BLaER1 (cell line): ENCODE results near the gene PCLO.

Source experiments
- H3K27ac ChIP-seq: shearing (Covaris generic); formaldehyde crosslinking; 2 replicates; pipeline ENCODE4 v1.8.1; 2022
- H3K27me3 ChIP-seq: shearing (Covaris generic); formaldehyde crosslinking; 2 replicates; pipeline ENCODE4 v1.8.1; 2022
- H3K36me3 ChIP-seq: shearing (Covaris generic); formaldehyde crosslinking; 2 replicates; pipeline ENCODE4 v1.8.1; 2022
- H3K4me1 ChIP-seq: shearing (Covaris generic); formaldehyde crosslinking; 2 replicates; pipeline ENCODE4 v1.8.1; 2022
- H3K4me2 ChIP-seq: shearing (Covaris generic); formaldehyde crosslinking; 2 replicates; pipeline ENCODE4 v1.8.1; 2022
- H3K4me3 ChIP-seq: shearing (Covaris generic); formaldehyde crosslinking; 2 replicates; pipeline ENCODE4 v1.8.1; 2022
- H3K9ac ChIP-seq: shearing (Covaris generic); formaldehyde crosslinking; 2 replicates; pipeline ENCODE4 v1.8.1; 2022
- H3K9me3 ChIP-seq: shearing (Covaris generic); formaldehyde crosslinking; 2 replicates; pipeline ENCODE4 v1.8.1; 2022
- H4K20me1 ChIP-seq: shearing (Covaris generic); formaldehyde crosslinking; 2 replicates; pipeline ENCODE4 v1.8.1; 2022
- Cebpa-rat ChIP-seq: shearing (Covaris generic); IDR thresholded peaks from 2 replicates; pipeline ENCODE4 v1.8.1; 2022

Gene PCLO

GRCh38 chr7:83143107-83143506 is 19.6 kb downstream of the PCLO start:
- Histone ChIP-seq H3K4me3 (no peak overlapping the region), H3K27me3 (no peaks in the 10 kb centered on the region), H3K36me3 (no peaks in the 10 kb centered on the region), H3K4me1 (no peaks in the 10 kb centered on the region), H3K27ac (no peak overlapping the region), H4K20me1 (no peaks in the 10 kb centered on the region), H3K4me2 (no peak overlapping the region), H3K9me3 (no peaks in the 10 kb centered on the region), H3K9ac (no peak overlapping the region)
- no peak for TF ChIP-seq Cebpa-rat

- H3K27ac ChIP-seq, result no peak overlapping the region
- no peak overlapping the region for H3K9ac ChIP-seq
- H3K9me3 ChIP-seq, result no peaks in the 10 kb centered on the region
- H3K4me1 ChIP-seq, result no peaks in the 10 kb centered on the region
- H4K20me1 ChIP-seq, result no peaks in the 10 kb centered on the region
- no peaks in the 10 kb centered on the region for H3K36me3 ChIP-seq
- no peak overlapping the region for H3K4me3 ChIP-seq
- no peaks in the 10 kb centered on the region for H3K27me3 ChIP-seq
- no peak overlapping the region for H3K4me2 ChIP-seq
- TF ChIP-seq Cebpa-rat, result no peak
These were observed 20.3 kb downstream of the PCLO start for GRCh38 chr7:83142365-83142764.

GRCh38 chr7:83141927-83142326 is 20.8 kb downstream of the PCLO start:
- no peak overlapping the region for H3K9ac ChIP-seq
- no peaks in the 10 kb centered on the region for H3K4me1 ChIP-seq
- TF ChIP-seq Cebpa-rat, result no peak
- H3K4me2 ChIP-seq, result no peak overlapping the region
- H3K4me3 ChIP-seq, result no peak overlapping the region
- H3K9me3 ChIP-seq, result no peaks in the 10 kb centered on the region
- no peaks in the 10 kb centered on the region for H3K36me3 ChIP-seq
- H3K27me3 ChIP-seq, result no peaks in the 10 kb centered on the region
- H4K20me1 ChIP-seq, result no peaks in the 10 kb centered on the region
- H3K27ac ChIP-seq, result no peak overlapping the region

GRCh38 chr7:83130623-83131545 is 31.8 kb downstream of the PCLO start:
- Histone ChIP-seq H3K4me2 (no peak overlapping the region), H3K36me3 (no peaks in the 10 kb centered on the region), H4K20me1 (no peaks in the 10 kb centered on the region), H3K9me3 (no peaks in the 10 kb centered on the region), H3K4me3 (no peak overlapping the region), H3K9ac (no peak overlapping the region), H3K27ac (no peak overlapping the region), H3K4me1 (no peaks in the 10 kb centered on the region), H3K27me3 (no peaks in the 10 kb centered on the region)
- no peak for TF ChIP-seq Cebpa-rat

GRCh38 chr7:83130191-83130590 is 32.5 kb downstream of the PCLO start:
- Histone ChIP-seq H4K20me1 (no peaks in the 10 kb centered on the region), H3K4me2 (no peak overlapping the region), H3K4me3 (no peak overlapping the region), H3K4me1 (no peaks in the 10 kb centered on the region), H3K9me3 (peaks cover under 1% of the 10 kb centered on the region; the same call in 1 of the 2 replicates), H3K36me3 (no peaks in the 10 kb centered on the region), H3K27me3 (no peaks in the 10 kb centered on the region), H3K9ac (no peak overlapping the region), H3K27ac (no peak overlapping the region)
- TF ChIP-seq Cebpa-rat, result no peak

GRCh38 chr7:83119494-83119893 is 43.2 kb downstream of the PCLO start:
- no peaks in the 10 kb centered on the region for H3K36me3 ChIP-seq
- H3K9me3 ChIP-seq, result peaks cover 25% of the 10 kb centered on the region
- TF ChIP-seq Cebpa-rat, result no peak
- H3K27me3 ChIP-seq, result no peaks in the 10 kb centered on the region
- H3K9ac ChIP-seq, result no peak overlapping the region
- no peak overlapping the region for H3K27ac ChIP-seq
- no peaks in the 10 kb centered on the region for H4K20me1 ChIP-seq
- H3K4me3 ChIP-seq, result no peak overlapping the region
- no peak overlapping the region for H3K4me2 ChIP-seq
- no peaks in the 10 kb centered on the region for H3K4me1 ChIP-seq

- Histone ChIP-seq H3K4me3 (no peak overlapping the region), H3K9me3 (peaks cover 20% of the 10 kb centered on the region), H4K20me1 (no peaks in the 10 kb centered on the region), H3K4me2 (no peak overlapping the region), H3K9ac (no peak overlapping the region), H3K27me3 (no peaks in the 10 kb centered on the region), H3K4me1 (no peaks in the 10 kb centered on the region), H3K36me3 (no peaks in the 10 kb centered on the region), H3K27ac (no peak overlapping the region)
- no peak for TF ChIP-seq Cebpa-rat
These were observed 43.7 kb downstream of the PCLO start for GRCh38 chr7:83119026-83119382.

GRCh38 chr7:83118347-83119025 is 44.2 kb downstream of the PCLO start:
- Histone ChIP-seq H3K9ac (no peak overlapping the region), H3K27me3 (no peaks in the 10 kb centered on the region), H3K4me1 (no peaks in the 10 kb centered on the region), H3K36me3 (no peaks in the 10 kb centered on the region), H3K9me3 (peaks cover 15% of the 10 kb centered on the region), H3K27ac (no peak overlapping the region), H3K4me3 (no peak overlapping the region), H3K4me2 (no peak overlapping the region), H4K20me1 (no peaks in the 10 kb centered on the region)
- TF ChIP-seq Cebpa-rat, result no peak

GRCh38 chr7:83117466-83117865 is 45.2 kb downstream of the PCLO start:
- Histone ChIP-seq H3K27me3 (no peaks in the 10 kb centered on the region), H3K4me2 (no peak overlapping the region), H4K20me1 (no peaks in the 10 kb centered on the region), H3K36me3 (no peaks in the 10 kb centered on the region), H3K27ac (no peak overlapping the region), H3K4me1 (no peaks in the 10 kb centered on the region), H3K4me3 (no peak overlapping the region), H3K9ac (no peak overlapping the region), H3K9me3 (peaks cover 8% of the 10 kb centered on the region)
- TF ChIP-seq Cebpa-rat, result no peak

- Histone ChIP-seq H3K4me1 (no peaks in the 10 kb centered on the region), H3K4me2 (no peak overlapping the region), H4K20me1 (no peaks in the 10 kb centered on the region), H3K27ac (no peak overlapping the region), H3K9ac (no peak overlapping the region), H3K36me3 (no peaks in the 10 kb centered on the region), H3K27me3 (no peaks in the 10 kb centered on the region), H3K4me3 (no peak overlapping the region), H3K9me3 (no peaks in the 10 kb centered on the region)
- no peak for TF ChIP-seq Cebpa-rat
These were observed 51.3 kb downstream of the PCLO start for GRCh38 chr7:83111391-83111790.
